Measurements from ENCODE around the gene CD38.

The CD38 gene

GRCh38 chr4:15740764-15741404, 37.2 kb upstream of the CD38 start:
- Histone ChIP-seq H3K27me3 (ENCODE audit: control insufficient read depth, low read length) (no peaks in the 10 kb centered on the region), H3K79me2 (ENCODE audit: control insufficient read depth, low read length) (no peaks in the 10 kb centered on the region), H3F3A (ENCODE audit: control insufficient read depth, insufficient read depth) (no peaks in the 10 kb centered on the region), H3K9me3 (ENCODE audit: control insufficient read depth, insufficient read depth, low read length) (peaks cover 5% of the 10 kb centered on the region; the same call in 1 of the 2 replicates), H3K27ac (ENCODE audit: low read depth, low read length) (no peak overlapping the region), H3K4me1 (ENCODE audit: control insufficient read depth, low read length) (no peaks in the 10 kb centered on the region), H3K36me3 (ENCODE audit: control insufficient read depth, low read length) (no peaks in the 10 kb centered on the region), H3K4me2 (ENCODE audit: low read length) (no peak overlapping the region), H3K4me3 (ENCODE audit: low read length) (no peak overlapping the region), H4K20me1 (ENCODE audit: control insufficient read depth, insufficient read depth, low read depth, low read length) (no peaks in the 10 kb centered on the region), H3K9me2 (replicated peaks; ENCODE audit: control insufficient read depth, low read length) (no peaks in the 10 kb centered on the region)
- TF ChIP-seq CTCF (IDR thresholded peaks at IDR 0.05; ENCODE audit: low read depth, low read length, poor library complexity, severe bottlenecking) (no peak), EZH2phosphoT487 (IDR thresholded peaks at IDR 0.05; ENCODE audit: borderline replicate concordance, low read length) (no peak)

GRCh38 chr4:15742083-15742582, 36.0 kb upstream of the CD38 start:
- no peak overlapping the region for H3K27ac ChIP-seq (ENCODE audit: low read depth, low read length)
- H3K9me2 ChIP-seq (replicated peaks; ENCODE audit: control insufficient read depth, low read length), result no peaks in the 10 kb centered on the region
- no peak overlapping the region for H3K4me3 ChIP-seq (ENCODE audit: low read length)
- no peaks in the 10 kb centered on the region for H4K20me1 ChIP-seq (ENCODE audit: control insufficient read depth, insufficient read depth, low read depth, low read length)
- H3K36me3 ChIP-seq (ENCODE audit: control insufficient read depth, low read length), result no peaks in the 10 kb centered on the region
- H3K27me3 ChIP-seq (ENCODE audit: control insufficient read depth, low read length), result no peaks in the 10 kb centered on the region
- no peak for TF ChIP-seq CTCF (IDR thresholded peaks at IDR 0.05; ENCODE audit: low read depth, low read length, poor library complexity, severe bottlenecking)
- TF ChIP-seq EZH2phosphoT487 (IDR thresholded peaks at IDR 0.05; ENCODE audit: borderline replicate concordance, low read length), result no peak
- no peaks in the 10 kb centered on the region for H3K4me1 ChIP-seq (ENCODE audit: control insufficient read depth, low read length)
- peaks cover 5% of the 10 kb centered on the region; the same call in 1 of the 2 replicates for H3K9me3 ChIP-seq (ENCODE audit: control insufficient read depth, insufficient read depth, low read length)
- no peaks in the 10 kb centered on the region for H3F3A ChIP-seq (ENCODE audit: control insufficient read depth, insufficient read depth)
- H3K4me2 ChIP-seq (ENCODE audit: low read length), result no peak overlapping the region
- H3K79me2 ChIP-seq (ENCODE audit: control insufficient read depth, low read length), result no peaks in the 10 kb centered on the region

GRCh38 chr4:15742637-15743036, 35.5 kb upstream of the CD38 start:
- H3K4me1 ChIP-seq (ENCODE audit: control insufficient read depth, low read length), result no peaks in the 10 kb centered on the region
- no peaks in the 10 kb centered on the region for H3K9me2 ChIP-seq (replicated peaks; ENCODE audit: control insufficient read depth, low read length)
- H3K9me3 ChIP-seq (ENCODE audit: control insufficient read depth, insufficient read depth, low read length), result peaks cover 5% of the 10 kb centered on the region; the same call in 1 of the 2 replicates
- H3K4me2 ChIP-seq (ENCODE audit: low read length), result no peak overlapping the region
- no peaks in the 10 kb centered on the region for H4K20me1 ChIP-seq (ENCODE audit: control insufficient read depth, insufficient read depth, low read depth, low read length)
- H3K27me3 ChIP-seq (ENCODE audit: control insufficient read depth, low read length), result no peaks in the 10 kb centered on the region
- no peak overlapping the region for H3K4me3 ChIP-seq (ENCODE audit: low read length)
- no peaks in the 10 kb centered on the region for H3K79me2 ChIP-seq (ENCODE audit: control insufficient read depth, low read length)
- no peak overlapping the region for H3K27ac ChIP-seq (ENCODE audit: low read depth, low read length)
- no peaks in the 10 kb centered on the region for H3F3A ChIP-seq (ENCODE audit: control insufficient read depth, insufficient read depth)
- TF ChIP-seq EZH2phosphoT487 (IDR thresholded peaks at IDR 0.05; ENCODE audit: borderline replicate concordance, low read length) (no peak), CTCF (IDR thresholded peaks at IDR 0.05; ENCODE audit: low read depth, low read length, poor library complexity, severe bottlenecking) (no peak)
- no peaks in the 10 kb centered on the region for H3K36me3 ChIP-seq (ENCODE audit: control insufficient read depth, low read length)

Measured in DOHH2 (cell line).